Bronchial epithelial cell (primary cell): ENCODE results near the gene AP5S1. TPM values are rescaled to one million over a fixed set of nuclear protein-coding genes. Genes with fewer than 3 reads are reported as not detected.
"Not testable (repeated sequence)": the region's sequence is repeated elsewhere in the genome, so short reads cannot be mapped to it uniquely, and the experiment has no call there.

ENCODE experiments used
- DNase-seq: peaks from one replicate; pipeline ENCODE4 v3.0.0-alpha.2; 2010; ENCODE audit warnings: low read depth
- FAIRE-seq: peaks from 2 replicates; lab custom pipeline; 2011; peaks lifted over from hg19 to GRCh38; lab: Jason Lieb, UNC
- H3K27me3 ChIP-seq: 2 replicates; pipeline ENCODE4 v1.5.1; 2011; ENCODE audit warnings: low read length; ENCODE audit not compliant: control insufficient read depth, insufficient read depth
- H3K36me3 ChIP-seq: 2 replicates; pipeline ENCODE4 v1.5.1; 2011; ENCODE audit warnings: low read length; ENCODE audit not compliant: control insufficient read depth, insufficient read depth
- H3K4me3 ChIP-seq: 2 replicates; pipeline ENCODE4 v1.5.1; 2011; ENCODE audit warnings: mild to moderate bottlenecking, low read depth, low read length, control low read depth
- CTCF ChIP-seq: IDR thresholded peaks from 2 replicates; pipeline ENCODE4 v1.5.1; 2011; ENCODE audit warnings: mild to moderate bottlenecking, moderate library complexity, low read length, control low read depth, inconsistent platforms; ENCODE audit not compliant: insufficient read depth, severe bottlenecking
- total RNA-seq: library from RNA; depleted of rRNA; stranded (reverse); fragments of >200 nt; gene quantifications from 2 replicates; pipeline ENCODE4 v1.2.1, GENCODE V29; 2014

Gene AP5S1
- total RNA-seq, 1 donor from 2014 or later, result 12.4 TPM

- DNase-seq, result no peak
- FAIRE-seq, result no peak
- H3K36me3 ChIP-seq, result peaks cover 19% of the 10 kb centered on the region
- H3K4me3 ChIP-seq, result no peak overlapping the region
- H3K27me3 ChIP-seq, result no peaks in the 10 kb centered on the region
- no peak for TF ChIP-seq CTCF
Observed at GRCh38 chr20:3825526-3825925, 5.2 kb downstream of the AP5S1 start.

GRCh38 chr20:3826420-3826819, 6.1 kb downstream of the AP5S1 start:
- TF ChIP-seq CTCF, result no peak
- FAIRE-seq, result no peak
- peaks cover 19% of the 10 kb centered on the region for H3K36me3 ChIP-seq

GRCh38 chr20:3828798-3829197, 8.5 kb downstream of the AP5S1 start:
- FAIRE-seq (no peak), DNase-seq (no peak)
- TF ChIP-seq CTCF, result no peak
- Histone ChIP-seq H3K27me3 (no peaks in the 10 kb centered on the region), H3K4me3 (no peak overlapping the region), H3K36me3 (peaks cover 9% of the 10 kb centered on the region)

More at GRCh38 chr20:3826420-3826819, 6.1 kb downstream of the AP5S1 start:
- H3K27me3 ChIP-seq, result no peaks in the 10 kb centered on the region
- no peak overlapping the region for H3K4me3 ChIP-seq
- no peak for DNase-seq

GRCh38 chr20:3829891-3830290, 9.5 kb downstream of the AP5S1 start:
- not testable (repeated sequence) for H3K36me3 ChIP-seq, H3K27me3 ChIP-seq, DNase-seq, H3K4me3 ChIP-seq, FAIRE-seq

GRCh38 chr20:3836132-3836531, 15.8 kb downstream of the AP5S1 start:
- Histone ChIP-seq H3K36me3 (no peaks in the 10 kb centered on the region), H3K4me3 (no peak overlapping the region), H3K27me3 (no peaks in the 10 kb centered on the region)
- TF ChIP-seq CTCF, result no peak
- no peak for DNase-seq
- no peak for FAIRE-seq

- no peak for TF ChIP-seq CTCF
- no peak for DNase-seq
- H3K36me3 ChIP-seq, result no peaks in the 10 kb centered on the region
- no peaks in the 10 kb centered on the region for H3K27me3 ChIP-seq
- FAIRE-seq, result no peak
- H3K4me3 ChIP-seq, result no peak overlapping the region
Observed at GRCh38 chr20:3839328-3839727, 19.0 kb downstream of the AP5S1 start.

- H3K27me3 ChIP-seq, FAIRE-seq, H3K4me3 ChIP-seq, H3K36me3 ChIP-seq: not testable (repeated sequence)
- peak; percentile 53 for DNase-seq
Observed at GRCh38 chr20:3840201-3840600, 19.9 kb downstream of the AP5S1 start.
